HG03460 (cell line): ENCODE results near the gene CDH13.

Source experiments
- ATAC-seq: cut with Tn5 transposase; IDR thresholded peaks from one replicate; pipeline ENCODE4 v1.9.1; 2021; ENCODE audit not compliant: unreplicated experiment

The CDH13 gene

DNA sequence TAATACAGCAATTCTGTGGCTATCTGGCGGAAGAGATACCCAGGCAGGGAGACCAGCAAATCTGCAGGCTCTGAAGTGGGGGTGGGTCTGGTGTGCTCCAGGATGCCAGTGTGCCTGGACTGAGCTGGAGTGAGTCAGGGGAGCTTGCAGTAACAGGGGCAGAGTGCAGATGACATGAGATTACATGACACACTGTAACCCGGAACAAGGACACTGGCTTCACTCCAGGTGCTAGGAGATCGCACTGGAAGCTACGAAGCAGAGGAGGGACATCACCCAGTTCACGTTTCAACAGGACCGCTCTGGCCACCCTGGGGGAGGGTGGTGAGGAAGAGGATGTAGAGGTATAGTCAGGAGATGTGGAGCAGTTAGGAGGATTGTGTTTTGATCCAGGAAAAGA, 475.6 kb downstream of the CDH13 start:
- ATAC-seq = no peak

GRCh38 chr16:83105279-83106077, 478.7 kb downstream of the CDH13 start:
- ATAC-seq = no peak

- ATAC-seq = no peak
Observed at GRCh38 chr16:83109490-83110125, 482.8 kb downstream of the CDH13 start.

GRCh38 chr16:83110269-83110668, 483.5 kb downstream of the CDH13 start:
- ATAC-seq = no peak

- ATAC-seq = no peak
Observed at GRCh38 chr16:83113317-83113716, 486.5 kb downstream of the CDH13 start.

GRCh38 chr16:83113811-83114210, 487.0 kb downstream of the CDH13 start:
- ATAC-seq = no peak

GRCh38 chr16:83115491-83116232, 488.9 kb downstream of the CDH13 start:
- ATAC-seq = no peak

- ATAC-seq = no peak
Observed at GRCh38 chr16:83116274-83116892, 489.6 kb downstream of the CDH13 start.

- no peak for ATAC-seq
Observed at GRCh38 chr16:83117810-83118209, 491.0 kb downstream of the CDH13 start.

- ATAC-seq = no peak
Observed at GRCh38 chr16:83118365-83118764, 491.6 kb downstream of the CDH13 start.

GRCh38 chr16:83125999-83126568, 499.3 kb downstream of the CDH13 start:
- ATAC-seq = no peak

- no peak for ATAC-seq
Observed at GRCh38 chr16:83128041-83128440, 501.3 kb downstream of the CDH13 start.

DNA sequence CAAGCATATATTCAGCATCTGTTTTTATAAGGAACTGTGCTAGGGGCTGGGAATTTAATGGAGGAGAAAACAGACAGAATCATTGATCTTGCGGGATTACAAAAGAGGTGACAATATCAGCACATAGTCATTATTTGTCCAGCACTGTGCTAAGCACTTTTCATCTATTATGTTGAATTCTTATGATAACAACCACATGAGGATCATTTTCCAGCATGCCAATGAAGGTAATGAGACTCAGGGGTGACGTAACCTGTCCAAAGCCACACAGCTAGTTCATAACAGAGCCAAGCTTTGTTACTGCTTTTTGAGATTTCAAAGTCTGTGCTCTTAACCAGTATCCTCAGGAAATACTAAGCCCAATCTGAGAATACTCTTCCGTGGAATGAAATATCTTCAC, 503.3 kb downstream of the CDH13 start:
- ATAC-seq = no peak

- ATAC-seq = no peak
Observed at GRCh38 chr16:83134638-83135037, 507.9 kb downstream of the CDH13 start.

GRCh38 chr16:83136419-83136818, 509.6 kb downstream of the CDH13 start:
- ATAC-seq = no peak

DNA sequence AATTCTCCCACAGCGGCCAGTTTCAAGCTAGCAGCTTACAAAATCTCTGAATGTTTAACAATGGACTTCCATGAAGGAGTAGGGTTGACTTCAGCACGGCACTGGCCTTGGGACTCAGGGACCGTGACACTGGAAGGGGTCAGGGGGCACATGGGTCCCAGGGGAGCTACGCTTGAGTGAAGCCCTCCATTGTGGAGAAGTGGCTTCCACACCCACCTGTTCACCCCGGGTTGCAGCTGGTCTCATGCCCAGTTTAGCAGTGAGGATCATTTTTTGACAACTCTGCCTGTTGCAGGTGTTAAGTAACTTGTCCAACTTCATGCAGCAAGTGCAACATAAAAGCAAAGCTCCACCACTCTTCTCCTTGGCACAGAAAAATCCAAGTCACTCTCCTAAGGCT, 510.2 kb downstream of the CDH13 start:
- no peak for ATAC-seq

DNA sequence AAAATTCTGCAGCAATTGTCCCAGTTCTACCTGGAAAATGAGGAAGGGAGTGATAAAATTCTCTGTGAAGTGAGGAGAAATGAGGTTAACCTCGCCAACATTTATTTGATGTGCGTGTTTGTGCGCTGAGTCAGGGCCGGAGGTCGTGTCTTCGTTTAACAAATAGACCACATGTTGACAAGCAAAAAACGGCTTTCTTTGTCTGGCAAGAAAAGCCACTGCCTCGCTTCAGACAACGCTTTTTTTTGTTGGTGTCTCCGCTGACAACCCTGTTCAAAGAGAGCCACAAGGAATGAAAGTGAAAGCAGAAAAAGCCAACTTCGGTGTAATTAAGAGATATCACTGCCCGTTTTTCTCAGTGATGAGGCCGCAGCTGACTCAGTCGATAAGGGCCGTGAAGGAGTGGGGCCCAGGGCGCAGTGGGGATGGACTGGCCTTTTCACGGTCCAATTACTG, 510.6 kb downstream of the CDH13 start:
- no peak for ATAC-seq

- no peak for ATAC-seq
Observed at GRCh38 chr16:83137894-83138293, 511.1 kb downstream of the CDH13 start.

DNA sequence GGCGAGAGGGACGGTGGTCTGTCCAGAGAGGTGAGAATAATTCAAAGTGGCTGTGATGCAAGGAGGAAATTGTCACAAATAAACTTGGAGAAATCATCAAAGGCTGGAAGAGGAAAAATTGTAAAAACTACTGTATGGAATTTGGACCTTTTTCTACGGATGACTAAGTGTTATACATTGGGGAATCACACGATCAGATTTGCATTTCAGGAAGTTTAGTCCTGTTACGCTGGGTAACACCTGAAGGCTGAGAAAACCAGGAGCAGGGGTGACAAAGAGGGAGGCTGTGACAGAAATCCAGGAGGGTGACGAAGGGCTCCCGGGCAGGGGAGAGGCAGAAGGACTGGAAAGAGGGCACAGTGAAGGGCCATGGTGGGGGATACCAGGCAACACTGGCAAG, 511.7 kb downstream of the CDH13 start:
- ATAC-seq = no peak

DNA sequence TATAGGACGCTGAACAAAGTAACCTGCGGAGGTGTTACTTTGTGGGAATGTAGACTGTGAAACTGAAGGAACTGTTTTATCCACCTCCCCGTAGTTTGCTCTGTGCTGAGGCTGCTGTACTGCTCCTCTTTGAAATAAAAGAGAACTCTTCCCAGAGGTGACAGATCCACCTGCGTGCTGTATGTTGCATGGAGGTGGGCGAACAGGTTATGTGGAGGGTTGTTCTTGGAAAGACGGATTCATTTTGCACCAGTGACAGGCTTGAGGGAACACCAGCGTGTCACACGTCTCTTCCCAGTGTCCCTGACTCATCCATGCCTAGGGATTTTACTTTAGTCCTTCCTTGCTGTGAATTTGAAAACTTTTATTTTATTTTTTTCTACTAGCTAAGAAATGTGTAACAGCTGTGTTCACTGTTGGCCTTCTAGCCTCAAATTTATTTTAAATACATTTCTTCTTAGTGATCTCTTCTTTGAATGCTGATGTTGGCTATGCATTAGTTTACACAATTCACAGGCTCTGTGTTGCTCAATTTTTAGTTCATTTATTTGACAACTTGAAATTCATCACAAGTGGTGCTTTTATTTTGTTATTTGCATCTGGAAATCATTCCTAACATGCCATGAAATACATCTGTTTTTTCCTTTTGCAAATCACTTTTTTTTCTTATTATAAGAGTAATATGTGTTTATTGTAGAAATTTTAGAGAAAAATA, 512.4 kb downstream of the CDH13 start:
- ATAC-seq = no peak
